Loucy (cell line): ENCODE measurements around the gene HPGDS.

ENCODE experiments used
- H2AFZ ChIP-seq: fragments of 200-600 bp; sonication (generic); 2 replicates; pipeline ENCODE4 v1.6.0; 2016; ENCODE audit warnings: antibody characterized with exemption, mild to moderate bottlenecking, low read length, moderate library complexity
- H3F3A ChIP-seq: fragments of 200-600 bp; 2 replicates; pipeline ENCODE4 v1.6.0; 2016; ENCODE audit warnings: antibody characterized with exemption, low read depth, mild to moderate bottlenecking
- H3K27me3 ChIP-seq: fragments of 200-600 bp; sonication (generic); 2 replicates; pipeline ENCODE4 v1.6.1; 2014; ENCODE audit warnings: low read length, mild to moderate bottlenecking; ENCODE audit not compliant: insufficient read depth, poor library complexity, severe bottlenecking
- H3K36me3 ChIP-seq: fragments of 200-600 bp; sonication (generic); 2 replicates; pipeline ENCODE4 v1.6.1; 2016; ENCODE audit warnings: low read length; ENCODE audit not compliant: insufficient read depth
- H3K4me1 ChIP-seq: fragments of 200-600 bp; sonication (generic); 2 replicates; pipeline ENCODE4 v1.5.1; 2014; ENCODE audit warnings: low read length, mild to moderate bottlenecking; ENCODE audit not compliant: insufficient read depth, poor library complexity, severe bottlenecking
- H3K4me2 ChIP-seq: fragments of 200-600 bp; sonication (generic); 2 replicates; pipeline ENCODE4 v1.6.0; 2014; ENCODE audit warnings: antibody characterized with exemption, low read length, low read depth, mild to moderate bottlenecking; ENCODE audit not compliant: poor library complexity, severe bottlenecking
- H3K4me3 ChIP-seq: fragments of 200-600 bp; sonication (generic); 2 replicates; pipeline ENCODE4 v1.5.1; 2014; ENCODE audit warnings: low read length, mild to moderate bottlenecking, mixed read lengths; ENCODE audit not compliant: poor library complexity, severe bottlenecking
- H3K79me2 ChIP-seq: fragments of 200-600 bp; sonication (generic); 2 replicates; pipeline ENCODE4 v1.6.1; 2014; ENCODE audit warnings: low read length; ENCODE audit not compliant: insufficient read depth
- H3K9ac ChIP-seq: fragments of 200-600 bp; sonication (generic); 2 replicates; pipeline ENCODE4 v1.6.0; 2014; ENCODE audit warnings: mild to moderate bottlenecking, low read depth, low read length, moderate library complexity; ENCODE audit not compliant: poor library complexity, severe bottlenecking
- H3K9me2 ChIP-seq: fragments of 200-600 bp; sonication (generic); replicated peaks from 2 replicates; pipeline ENCODE4 v1.6.1; 2016; ENCODE audit warnings: low read depth, low read length, mixed read lengths
- H3K9me3 ChIP-seq: fragments of 200-600 bp; sonication (generic); 2 replicates; pipeline ENCODE4 v1.6.1; 2014; ENCODE audit warnings: mild to moderate bottlenecking, antibody characterized with exemption, low read length, low read depth; ENCODE audit not compliant: insufficient read depth
- H4K20me1 ChIP-seq: fragments of 200-600 bp; sonication (generic); 2 replicates; pipeline ENCODE4 v1.6.0; 2014; ENCODE audit warnings: antibody characterized with exemption, low read length, mild to moderate bottlenecking; ENCODE audit not compliant: insufficient read depth, poor library complexity, severe bottlenecking
- CTCF ChIP-seq: fragments of 200-600 bp; sonication (generic); conservative IDR thresholded peaks from 2 replicates; pipeline ENCODE4 v1.5.1; 2014; ENCODE audit warnings: mild to moderate bottlenecking, antibody characterized with exemption, low read length
- EZH2phosphoT487 ChIP-seq: fragments of 200-600 bp; IDR thresholded peaks from 2 replicates; pipeline ENCODE4 v1.6.1; 2018; ENCODE audit warnings: antibody characterized with exemption, mild to moderate bottlenecking, moderate library complexity, borderline replicate concordance

HPGDS gene

GRCh38 chr4:94306713-94307112 is 35.9 kb downstream of the HPGDS start:
- Histone ChIP-seq H3K9me2 (no peaks in the 10 kb centered on the region), H3F3A (no peaks in the 10 kb centered on the region; the same call in 1 of the 2 replicates), H3K9me3 (no peaks in the 10 kb centered on the region), H4K20me1 (no peaks in the 10 kb centered on the region), H3K36me3 (no peaks in the 10 kb centered on the region), H3K4me1 (peaks cover 17% of the 10 kb centered on the region), H3K9ac (no peak overlapping the region), H3K4me3 (no peak overlapping the region), H3K79me2 (no peaks in the 10 kb centered on the region), H3K4me2 (no peak overlapping the region), H3K27me3 (no peaks in the 10 kb centered on the region), H2AFZ (no peak overlapping the region)
- TF ChIP-seq EZH2phosphoT487 (no peak), CTCF (no peak)

GRCh38 chr4:94305466-94306225 is 37.0 kb downstream of the HPGDS start:
- Histone ChIP-seq H3K4me3 (no peak overlapping the region), H3K4me2 (peak overlapping the region; percentile 6), H2AFZ (no peak overlapping the region), H3K9me2 (no peaks in the 10 kb centered on the region), H3K9ac (no peak overlapping the region), H3K79me2 (no peaks in the 10 kb centered on the region), H3F3A (no peaks in the 10 kb centered on the region; the same call in 1 of the 2 replicates), H3K9me3 (no peaks in the 10 kb centered on the region), H3K27me3 (no peaks in the 10 kb centered on the region), H4K20me1 (no peaks in the 10 kb centered on the region), H3K4me1 (peaks cover 17% of the 10 kb centered on the region), H3K36me3 (no peaks in the 10 kb centered on the region)
- TF ChIP-seq CTCF (no peak), EZH2phosphoT487 (no peak)

GRCh38 chr4:94304365-94304971 is 38.2 kb downstream of the HPGDS start:
- no peaks in the 10 kb centered on the region for H3K79me2 ChIP-seq
- no peaks in the 10 kb centered on the region for H4K20me1 ChIP-seq
- no peak overlapping the region for H3K9ac ChIP-seq
- no peaks in the 10 kb centered on the region for H3K9me3 ChIP-seq
- no peak overlapping the region for H3K4me2 ChIP-seq
- H3K9me2 ChIP-seq, result no peaks in the 10 kb centered on the region
- H2AFZ ChIP-seq, result no peak overlapping the region
- H3K36me3 ChIP-seq, result no peaks in the 10 kb centered on the region
- H3F3A ChIP-seq, result no peaks in the 10 kb centered on the region; the same call in 1 of the 2 replicates
- H3K27me3 ChIP-seq, result no peaks in the 10 kb centered on the region
- no peak overlapping the region for H3K4me3 ChIP-seq
- peaks cover 17% of the 10 kb centered on the region for H3K4me1 ChIP-seq
- peak; percentile 92 for TF ChIP-seq CTCF
- TF ChIP-seq EZH2phosphoT487, result no peak
